Measurements from ENCODE around the gene COLEC11. TPM values are rescaled to one million over a fixed set of nuclear protein-coding genes. Genes with fewer than 3 reads are reported as not detected.

COLEC11 gene
- total RNA-seq, 1 donor, result not detected

- DNase-seq (ENCODE audit: low read depth in 2 of 3, low spot score in 2 of 3), result no peak
Observed at GRCh38 chr2:3584608-3585260, 10.2 kb upstream of the COLEC11 start.

GRCh38 chr2:3585261-3586109, 9.4 kb upstream of the COLEC11 start:
- no peak for DNase-seq (ENCODE audit: low read depth in 2 of 3, low spot score in 2 of 3)

- no peak for DNase-seq (ENCODE audit: low read depth in 2 of 3, low spot score in 2 of 3)
Observed at GRCh38 chr2:3586220-3586619, 8.7 kb upstream of the COLEC11 start.

DNA sequence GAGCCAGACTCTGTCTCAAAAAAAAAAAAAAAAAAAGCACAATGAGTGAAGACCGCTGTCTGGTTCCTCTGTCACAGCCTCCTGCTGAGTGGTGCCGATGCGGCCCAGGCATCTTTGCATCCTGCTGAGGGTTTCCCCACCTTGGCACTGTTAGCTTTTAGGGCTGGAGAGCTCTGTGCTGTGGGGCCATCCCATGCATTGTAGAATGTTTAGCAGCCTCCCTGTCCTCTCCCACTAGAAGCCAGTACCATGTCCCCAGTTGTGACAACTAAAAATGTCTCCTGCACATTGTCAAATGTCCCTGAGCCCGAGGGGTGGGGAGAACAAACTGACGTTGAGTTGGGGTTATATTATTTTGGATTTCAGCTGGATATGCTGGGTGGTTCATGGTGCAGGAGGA, 7.9 kb upstream of the COLEC11 start:
- DNase-seq (ENCODE audit: low read depth in 2 of 3, low spot score in 2 of 3), result no peak

GRCh38 chr2:3587432-3587831, 7.5 kb upstream of the COLEC11 start:
- DNase-seq (ENCODE audit: low read depth in 2 of 3, low spot score in 2 of 3), result no peak

GRCh38 chr2:3588084-3588483, 6.8 kb upstream of the COLEC11 start:
- no peak for DNase-seq (ENCODE audit: low read depth in 2 of 3, low spot score in 2 of 3)

DNA sequence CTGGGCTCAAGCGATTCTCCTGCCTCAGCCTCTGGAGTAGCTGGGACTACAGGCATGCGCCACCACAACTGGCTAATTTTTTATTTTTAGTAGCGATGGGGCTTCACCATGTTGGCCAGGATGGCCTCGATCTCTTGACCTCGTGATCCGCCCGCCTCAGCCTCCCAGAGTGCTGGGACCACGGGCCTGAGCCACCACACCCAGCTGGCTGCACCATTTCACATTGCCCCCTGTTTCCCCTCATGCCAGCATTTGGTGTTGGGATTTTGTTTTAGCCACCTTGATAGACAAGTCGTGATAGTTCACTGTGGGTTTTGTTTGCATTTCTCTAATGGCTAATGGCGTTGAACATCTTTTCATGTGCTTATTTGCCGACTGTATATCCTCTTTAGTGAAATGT, 5.8 kb upstream of the COLEC11 start:
- no peak for DNase-seq (ENCODE audit: low read depth in 2 of 3, low spot score in 2 of 3)

- DNase-seq (ENCODE audit: low read depth in 2 of 3, low spot score in 2 of 3), result no peak
Observed at GRCh38 chr2:3595404-3595803, 492 bp downstream of the COLEC11 start.

DNA sequence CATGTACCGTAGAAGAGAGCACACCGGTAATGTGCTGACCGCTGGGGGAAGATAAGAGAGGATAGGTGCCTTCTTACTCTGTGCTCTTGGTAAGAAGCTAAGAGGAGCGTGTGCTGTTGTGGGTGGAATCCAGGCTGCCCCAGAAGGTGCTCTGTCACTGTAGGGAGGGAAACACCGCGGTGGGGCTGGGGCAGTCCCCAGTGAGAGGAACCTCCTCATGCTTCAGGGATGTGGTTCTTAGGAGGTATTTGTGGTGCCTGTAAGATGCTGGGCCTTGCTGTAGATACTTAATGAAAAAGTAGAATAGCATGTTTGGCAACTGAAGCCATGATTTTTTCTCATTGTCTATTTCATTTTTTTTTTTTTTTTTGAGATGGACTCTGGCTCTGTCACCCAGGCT, 1.1 kb downstream of the COLEC11 start:
- peak in 2 of 3 donors; percentile 30 to 47 for DNase-seq (ENCODE audit: low read depth in 2 of 3, low spot score in 2 of 3)

- DNase-seq (ENCODE audit: low read depth in 2 of 3, low spot score in 2 of 3), result no peak
Observed at GRCh38 chr2:3596901-3597417, 2.0 kb downstream of the COLEC11 start.

DNA sequence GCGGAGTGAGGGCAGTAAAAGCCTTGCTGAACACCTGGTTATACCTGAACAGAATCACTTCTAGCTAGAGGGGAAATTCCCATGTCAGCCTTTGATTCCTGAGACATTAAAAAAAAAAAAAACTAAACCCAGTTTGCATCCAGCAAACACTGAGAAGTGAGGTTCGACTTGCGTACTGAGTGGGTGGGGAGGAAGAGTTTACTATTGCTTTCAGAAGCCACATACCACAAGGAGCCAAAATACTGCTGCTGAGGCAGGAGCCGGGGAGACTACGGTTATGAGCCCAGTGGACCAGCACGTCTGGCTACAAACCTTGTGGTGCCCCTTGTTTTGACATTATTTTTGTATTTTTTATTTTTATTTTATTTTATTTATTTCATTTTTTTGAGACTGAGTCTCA, 2.7 kb downstream of the COLEC11 start:
- DNase-seq (ENCODE audit: low read depth in 2 of 3, low spot score in 2 of 3), result no peak

GRCh38 chr2:3598197-3598910, 3.4 kb downstream of the COLEC11 start:
- no peak for DNase-seq (ENCODE audit: low read depth in 2 of 3, low spot score in 2 of 3)

GRCh38 chr2:3598912-3599854, 4.3 kb downstream of the COLEC11 start:
- no peak for DNase-seq (ENCODE audit: low read depth in 2 of 3, low spot score in 2 of 3)

GRCh38 chr2:3600256-3600855, 5.4 kb downstream of the COLEC11 start:
- no peak for DNase-seq (ENCODE audit: low read depth in 2 of 3, low spot score in 2 of 3)

DNA sequence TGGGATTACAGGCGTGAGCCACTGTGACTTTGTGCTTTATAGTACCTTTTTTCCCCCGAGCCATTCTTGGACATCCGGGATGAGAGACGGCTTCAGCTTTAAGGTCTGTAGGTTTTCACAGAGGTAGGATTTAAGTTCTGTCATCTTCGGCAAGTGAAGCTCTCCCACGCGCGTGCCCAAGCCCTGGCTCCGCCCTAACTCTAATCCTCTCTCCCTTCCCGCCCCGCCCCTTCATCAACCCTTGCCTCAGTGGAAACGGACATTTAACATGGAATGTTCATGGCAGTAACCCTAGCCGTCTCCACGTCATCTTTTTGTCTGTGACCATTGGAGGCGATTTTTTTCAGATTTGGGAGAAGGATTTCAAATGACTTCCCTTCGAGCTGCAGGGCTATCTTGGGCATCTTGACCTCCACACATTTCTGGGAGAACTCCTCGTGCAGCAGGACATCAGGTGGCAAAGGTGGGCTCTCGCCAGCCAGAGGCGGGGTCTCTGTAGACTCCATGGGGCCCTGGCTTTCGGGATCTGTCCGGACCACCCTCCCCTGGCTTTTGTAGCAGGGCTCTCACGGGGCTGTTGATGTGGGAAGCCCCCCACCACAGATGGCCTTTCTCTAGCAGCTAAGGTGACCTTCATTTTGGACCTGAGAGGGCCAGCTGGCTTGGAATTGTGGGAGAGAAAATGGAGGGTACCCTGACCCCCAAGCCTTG, 6.8 kb downstream of the COLEC11 start:
- DNase-seq (ENCODE audit: low read depth in 2 of 3, low spot score in 2 of 3), result no peak

DNA sequence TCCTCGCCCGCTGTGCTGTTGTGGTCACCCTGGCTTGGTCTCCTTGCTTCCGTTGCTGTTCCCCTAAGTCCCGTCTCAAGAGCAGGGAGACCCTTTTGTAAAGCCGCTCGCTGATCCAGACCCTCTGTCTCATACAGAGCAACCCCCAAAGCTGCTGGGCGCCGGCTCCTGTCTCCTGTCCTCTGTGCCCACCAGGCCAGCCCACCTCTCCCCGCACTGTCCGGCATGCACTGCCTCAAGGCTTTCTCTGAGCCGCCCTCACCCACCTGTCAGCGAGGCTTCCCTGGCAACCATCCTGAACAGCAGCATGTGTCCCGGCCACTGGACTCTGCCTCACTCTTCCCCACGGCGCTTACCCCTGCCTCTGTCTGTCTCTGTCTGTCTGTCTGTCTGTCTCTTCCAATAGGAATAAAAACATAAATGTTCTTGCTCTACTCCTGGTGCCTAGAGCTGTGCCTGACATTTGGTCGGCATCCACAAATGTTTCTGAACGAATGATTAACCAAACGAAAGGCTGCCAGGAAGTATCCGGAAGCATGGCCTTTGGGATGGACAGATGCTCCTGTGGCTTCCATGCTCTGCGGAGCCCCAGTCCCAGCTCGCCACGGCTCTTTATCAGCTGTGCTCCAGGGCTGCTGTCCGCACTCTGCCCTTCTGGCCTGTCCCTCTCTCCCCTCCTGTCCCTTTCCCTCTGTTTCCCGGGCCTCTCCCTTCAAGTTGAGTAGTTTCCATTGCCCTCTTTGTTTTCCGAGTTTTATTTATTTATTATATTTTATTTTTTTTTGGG, 7.8 kb downstream of the COLEC11 start:
- no peak for DNase-seq (ENCODE audit: low read depth in 2 of 3, low spot score in 2 of 3)

GRCh38 chr2:3603536-3604206, 8.8 kb downstream of the COLEC11 start:
- no peak for DNase-seq (ENCODE audit: low read depth in 2 of 3, low spot score in 2 of 3)

All from hematopoietic multipotent progenitor cell (in vitro differentiated cells).